Measurements from ENCODE around the gene SNX32.
A peak's percentile ranks its signal among the peaks of the same experiment; 100 is the strongest.

The SNX32 gene

GRCh38 chr11:65896034-65896999, 62.6 kb downstream of the SNX32 start:
- H3K36me3 ChIP-seq (ENCODE audit: insufficient read depth, low read length): peaks cover 70% of the 10 kb centered on the region

GRCh38 chr11:65897020-65897471, 63.3 kb downstream of the SNX32 start:
- no peaks in the 10 kb centered on the region for H3K9me3 ChIP-seq (replicated peaks; ENCODE audit: low read length)
- H3K4me3 ChIP-seq (ENCODE audit: low read length): peak overlapping the region; percentile 86
- peak overlapping the region; percentile 96 for H3K9ac ChIP-seq (ENCODE audit: low read depth, low read length)
- H3K4me2 ChIP-seq (ENCODE audit: low read length): peak overlapping the region; percentile 82
- peaks cover 63% of the 10 kb centered on the region for H3K36me3 ChIP-seq (ENCODE audit: insufficient read depth, low read length)
- H3K4me1 ChIP-seq (ENCODE audit: control insufficient read depth, insufficient read depth, low read length): peaks cover 65% of the 10 kb centered on the region
- H3K27me3 ChIP-seq (ENCODE audit: control insufficient read depth, insufficient read depth, low read length): no peaks in the 10 kb centered on the region

More at GRCh38 chr11:65896034-65896999, 62.6 kb downstream of the SNX32 start:
- Histone ChIP-seq H3K9ac (ENCODE audit: low read depth, low read length) (peak overlapping the region; percentile 96), H3K4me1 (ENCODE audit: control insufficient read depth, insufficient read depth, low read length) (peaks cover 65% of the 10 kb centered on the region), H3K27me3 (ENCODE audit: control insufficient read depth, insufficient read depth, low read length) (no peaks in the 10 kb centered on the region), H3K9me3 (replicated peaks; ENCODE audit: low read length) (no peaks in the 10 kb centered on the region), H3K4me2 (ENCODE audit: low read length) (peak overlapping the region; percentile 82), H3K4me3 (ENCODE audit: low read length) (peak overlapping the region; percentile 86)

GRCh38 chr11:65898656-65899355, 65.0 kb downstream of the SNX32 start:
- Histone ChIP-seq H3K4me3 (ENCODE audit: low read length) (peak overlapping the region; percentile 86), H3K27me3 (ENCODE audit: control insufficient read depth, insufficient read depth, low read length) (no peaks in the 10 kb centered on the region), H3K4me2 (ENCODE audit: low read length) (peak overlapping the region; percentile 82), H3K9me3 (replicated peaks; ENCODE audit: low read length) (no peaks in the 10 kb centered on the region), H3K4me1 (ENCODE audit: control insufficient read depth, insufficient read depth, low read length) (peaks cover 67% of the 10 kb centered on the region), H3K36me3 (ENCODE audit: insufficient read depth, low read length) (peaks cover 47% of the 10 kb centered on the region), H3K9ac (ENCODE audit: low read depth, low read length) (peak overlapping the region; percentile 96)

- peaks cover 41% of the 10 kb centered on the region for H3K36me3 ChIP-seq (ENCODE audit: insufficient read depth, low read length)
- peak overlapping the region; percentile 96 for H3K9ac ChIP-seq (ENCODE audit: low read depth, low read length)
- peak overlapping the region; percentile 86 for H3K4me3 ChIP-seq (ENCODE audit: low read length)
- peak overlapping the region; percentile 82 for H3K4me2 ChIP-seq (ENCODE audit: low read length)
- peaks cover 63% of the 10 kb centered on the region for H3K4me1 ChIP-seq (ENCODE audit: control insufficient read depth, insufficient read depth, low read length)
- H3K27me3 ChIP-seq (ENCODE audit: control insufficient read depth, insufficient read depth, low read length): no peaks in the 10 kb centered on the region
- H3K9me3 ChIP-seq (replicated peaks; ENCODE audit: low read length): no peaks in the 10 kb centered on the region
Observed at GRCh38 chr11:65899356-65900124, 65.8 kb downstream of the SNX32 start.

DNA sequence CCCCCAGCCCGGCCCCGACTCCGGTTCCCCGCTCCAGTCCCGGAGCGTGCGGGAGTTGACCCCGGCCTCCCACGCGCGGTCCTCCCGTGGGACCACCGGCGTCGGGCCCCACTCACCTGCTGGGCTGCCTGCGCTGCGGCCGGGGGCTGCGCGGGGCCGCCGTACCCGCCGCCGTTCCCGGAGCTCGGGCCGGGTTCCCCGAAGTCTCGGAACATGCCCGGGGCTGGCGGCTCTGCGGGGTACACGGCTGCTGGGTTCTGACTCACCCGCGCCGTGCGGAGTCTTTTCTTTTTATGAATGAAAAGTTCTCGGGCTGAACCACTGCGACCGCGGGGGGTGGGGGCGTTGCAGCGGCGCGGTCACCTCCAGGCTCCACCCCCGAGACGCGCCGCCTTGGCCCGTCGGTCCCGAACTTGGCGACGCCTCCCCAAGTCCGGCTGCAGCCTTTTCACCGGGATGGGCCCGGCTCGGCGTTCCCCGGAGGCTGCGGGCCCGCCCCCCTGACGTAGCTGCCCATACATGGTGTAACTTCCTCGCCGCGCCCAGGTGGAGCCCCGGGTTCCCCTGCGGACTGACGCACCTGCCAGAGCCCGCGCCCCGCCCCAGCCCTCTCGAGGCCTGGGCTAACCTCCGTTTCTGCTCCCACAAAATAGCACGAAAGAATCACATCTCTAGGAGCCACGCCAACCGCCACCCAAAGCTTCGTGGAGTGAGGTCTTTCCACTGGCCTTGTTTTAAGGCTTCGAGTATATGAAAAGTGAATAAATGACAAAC, 66.5 kb downstream of the SNX32 start, which contains the start of gene FOSL1:
Gene FOSL1, minus strand, starts transcription at position 264 of the 774 bp plus-strand sequence. Its CDS starts 49 bp downstream, at position 215.
- H3K4me2 ChIP-seq (ENCODE audit: low read length): peak within 1 kb of the TSS; percentile 82
- no peaks in the 10 kb centered on the region for H3K27me3 ChIP-seq (ENCODE audit: control insufficient read depth, insufficient read depth, low read length)
- peaks cover 39% of the 10 kb centered on the region for H3K36me3 ChIP-seq (ENCODE audit: insufficient read depth, low read length)
- peak within 1 kb of the TSS; percentile 96 for H3K9ac ChIP-seq (ENCODE audit: low read depth, low read length)
- H3K9me3 ChIP-seq (replicated peaks; ENCODE audit: low read length): no peaks in the 10 kb centered on the region
- peaks cover 60% of the 10 kb centered on the region for H3K4me1 ChIP-seq (ENCODE audit: control insufficient read depth, insufficient read depth, low read length)
- peak within 1 kb of the TSS; percentile 86 for H3K4me3 ChIP-seq (ENCODE audit: low read length)

DNA sequence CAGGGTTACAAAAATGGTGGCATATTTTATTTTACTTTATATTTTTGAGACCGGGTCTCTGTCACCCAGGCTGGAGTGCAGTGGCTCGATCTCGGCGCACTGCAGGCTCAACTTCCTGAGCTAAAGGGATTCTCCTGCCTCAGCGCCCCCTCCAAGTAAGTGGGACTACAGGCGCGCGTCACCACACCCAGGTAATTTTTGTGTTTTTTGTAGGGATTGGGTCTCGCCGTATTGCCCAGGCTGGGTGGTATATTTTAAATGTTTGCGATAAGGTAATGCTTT, 67.1 kb downstream of the SNX32 start:
- Histone ChIP-seq H3K27me3 (ENCODE audit: control insufficient read depth, insufficient read depth, low read length) (no peaks in the 10 kb centered on the region), H3K4me1 (ENCODE audit: control insufficient read depth, insufficient read depth, low read length) (peaks cover 55% of the 10 kb centered on the region), H3K9ac (ENCODE audit: low read depth, low read length) (peak overlapping the region; percentile 96), H3K36me3 (ENCODE audit: insufficient read depth, low read length) (peaks cover 34% of the 10 kb centered on the region), H3K9me3 (replicated peaks; ENCODE audit: low read length) (no peaks in the 10 kb centered on the region), H3K4me2 (ENCODE audit: low read length) (peak overlapping the region; percentile 69), H3K4me3 (ENCODE audit: low read length) (peak overlapping the region; percentile 86)

DNA sequence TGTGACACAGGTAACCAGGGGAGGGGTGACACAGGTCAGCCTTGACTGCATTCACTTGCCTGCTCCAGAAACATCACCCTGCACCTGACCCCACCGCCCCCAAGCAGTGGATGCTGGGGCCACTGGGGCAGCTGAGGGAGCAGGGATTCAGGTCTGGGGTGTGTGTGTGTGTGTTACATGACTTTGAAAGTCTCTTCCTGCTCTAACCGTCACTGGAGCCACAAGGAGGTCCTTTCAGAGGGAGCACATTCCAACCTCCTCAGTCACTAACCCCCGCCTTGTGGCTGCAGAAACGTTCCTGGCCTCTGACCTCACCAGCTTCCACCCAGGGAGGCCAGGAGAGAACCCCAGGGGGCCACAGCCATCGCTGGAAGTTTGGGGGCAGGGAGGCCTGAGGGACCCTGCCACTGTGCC, 69.3 kb downstream of the SNX32 start:
- peak overlapping the region; percentile 77 for H3K4me2 ChIP-seq (ENCODE audit: low read length)
- peaks cover 16% of the 10 kb centered on the region for H3K36me3 ChIP-seq (ENCODE audit: insufficient read depth, low read length)
- peak overlapping the region; percentile 53 for H3K4me3 ChIP-seq (ENCODE audit: low read length)
- peaks cover 48% of the 10 kb centered on the region for H3K4me1 ChIP-seq (ENCODE audit: control insufficient read depth, insufficient read depth, low read length)
- H3K9ac ChIP-seq (ENCODE audit: low read depth, low read length): peak overlapping the region; percentile 75
- H3K9me3 ChIP-seq (replicated peaks; ENCODE audit: low read length): no peaks in the 10 kb centered on the region
- H3K27me3 ChIP-seq (ENCODE audit: control insufficient read depth, insufficient read depth, low read length): no peaks in the 10 kb centered on the region

All from skeletal muscle satellite cell (primary cell).